IPS-18a (cell line): ENCODE data around the gene SLC38A2.
"Not testable (repeated sequence)": the region's sequence is repeated elsewhere in the genome, so short reads cannot be mapped to it uniquely, and the experiment has no call there.

ENCODE experiments used
- H3K27ac ChIP-seq: one replicate; pipeline ENCODE4 v1.5.1; 2013; ENCODE audit warnings: low read length
- H3K27me3 ChIP-seq: one replicate; pipeline ENCODE4 v1.6.1; 2013; ENCODE audit warnings: mild to moderate bottlenecking, low read length; ENCODE audit not compliant: control insufficient read depth, insufficient read depth
- H3K36me3 ChIP-seq: one replicate; pipeline ENCODE4 v1.6.1; 2013; ENCODE audit warnings: low read depth, low read length; ENCODE audit not compliant: control insufficient read depth
- H3K4me1 ChIP-seq: one replicate; pipeline ENCODE4 v1.6.1; 2013; ENCODE audit warnings: low read depth, low read length; ENCODE audit not compliant: control insufficient read depth
- H3K4me3 ChIP-seq: one replicate; pipeline ENCODE4 v1.5.1; 2013; ENCODE audit warnings: low read length
- H3K9ac ChIP-seq: one replicate; pipeline ENCODE4 v1.6.1; 2013; ENCODE audit warnings: mild to moderate bottlenecking, low read length, moderate library complexity
- H3K9me3 ChIP-seq: one replicate; pipeline ENCODE4 v1.6.1; 2013; ENCODE audit warnings: low read depth, low read length; ENCODE audit not compliant: control insufficient read depth

The SLC38A2 gene

DNA sequence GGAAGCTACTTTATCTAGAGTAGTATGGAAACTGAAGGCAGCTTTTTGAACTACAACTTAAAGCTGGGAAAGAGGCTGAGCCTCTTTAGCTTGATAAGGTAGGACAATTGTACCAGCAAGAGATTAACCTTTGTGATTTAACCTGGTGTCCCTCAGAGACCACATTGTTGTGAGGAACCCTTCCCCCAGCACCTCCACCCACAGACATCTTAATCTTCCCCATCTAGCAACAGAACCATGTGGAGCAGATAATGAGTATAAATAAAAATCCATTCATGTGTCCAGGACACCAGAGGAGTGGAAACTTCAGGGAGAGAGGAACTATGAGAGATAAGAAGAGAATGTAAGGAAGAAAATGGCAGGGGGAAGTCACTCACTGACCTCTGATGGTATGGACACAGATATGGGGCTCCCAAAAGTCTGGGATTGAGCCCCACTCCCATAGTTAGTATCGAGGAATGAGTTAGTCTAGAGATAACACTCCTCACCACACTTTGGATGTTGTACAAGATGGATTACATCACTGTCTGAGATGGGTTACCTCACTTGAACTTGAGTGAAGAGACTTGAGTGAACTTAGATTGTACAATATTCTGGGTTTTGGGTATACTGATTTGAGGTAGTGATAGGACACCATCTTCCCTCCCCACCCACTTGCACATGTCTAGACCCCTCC lies 33.9 kb upstream of the SLC38A2 start:
- Histone ChIP-seq H3K9me3 (no peaks in the 10 kb centered on the region), H3K27me3 (no peaks in the 10 kb centered on the region), H3K36me3 (no peaks in the 10 kb centered on the region), H3K4me1 (peaks cover 7% of the 10 kb centered on the region), H3K4me3 (no peak overlapping the region), H3K27ac (no peak overlapping the region), H3K9ac (no peak overlapping the region)

DNA sequence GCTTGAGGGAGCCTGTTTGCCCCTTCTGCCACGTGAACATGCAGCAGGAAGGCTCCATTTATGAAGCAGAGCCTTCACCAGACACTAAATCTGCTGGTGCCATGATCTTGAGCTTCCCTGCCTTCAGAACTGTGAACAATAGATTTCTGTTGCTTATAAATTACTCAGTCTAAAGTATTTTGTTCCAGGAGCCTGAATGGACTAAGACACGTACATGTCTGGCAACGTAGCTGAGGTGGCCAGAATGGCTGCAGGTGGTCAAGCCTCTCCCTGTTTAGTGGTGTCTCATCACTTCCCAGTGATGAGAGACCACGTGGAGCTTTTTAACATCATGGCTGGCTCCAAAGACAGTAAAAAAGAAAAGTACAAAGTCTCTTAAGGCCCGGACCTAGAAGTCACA lies 32.2 kb upstream of the SLC38A2 start:
- no peaks in the 10 kb centered on the region for H3K27me3 ChIP-seq
- H3K4me1 ChIP-seq, result peaks cover 7% of the 10 kb centered on the region
- no peak overlapping the region for H3K27ac ChIP-seq
- peaks cover 3% of the 10 kb centered on the region for H3K9me3 ChIP-seq
- H3K9ac ChIP-seq, result no peak overlapping the region
- no peak overlapping the region for H3K4me3 ChIP-seq
- no peaks in the 10 kb centered on the region for H3K36me3 ChIP-seq

DNA sequence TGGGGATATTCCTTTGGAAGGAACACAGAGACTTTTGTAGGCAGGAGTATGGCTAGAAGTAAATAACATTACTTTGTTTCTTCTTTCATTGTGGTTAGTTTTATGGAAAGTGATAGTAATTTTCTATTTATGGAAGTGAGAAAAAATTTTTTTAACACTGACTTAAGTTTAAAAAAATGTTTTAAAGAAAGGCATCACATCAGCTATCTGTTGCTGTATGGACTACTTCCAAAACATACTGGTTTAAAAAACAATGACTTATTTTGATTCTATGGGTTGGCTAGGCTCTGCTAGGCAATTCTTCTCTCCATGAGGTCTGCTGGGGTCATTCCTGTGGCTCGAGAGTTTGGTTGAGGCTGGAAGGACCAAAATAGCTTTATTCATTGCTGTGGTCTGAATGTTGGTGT lies 31.7 kb upstream of the SLC38A2 start:
- H3K27me3 ChIP-seq, result no peaks in the 10 kb centered on the region
- H3K9ac ChIP-seq, result no peak overlapping the region
- peaks cover 3% of the 10 kb centered on the region for H3K9me3 ChIP-seq
- no peaks in the 10 kb centered on the region for H3K36me3 ChIP-seq
- H3K4me3 ChIP-seq, result no peak overlapping the region
- H3K27ac ChIP-seq, result no peak overlapping the region
- H3K4me1 ChIP-seq, result peaks cover 7% of the 10 kb centered on the region

DNA sequence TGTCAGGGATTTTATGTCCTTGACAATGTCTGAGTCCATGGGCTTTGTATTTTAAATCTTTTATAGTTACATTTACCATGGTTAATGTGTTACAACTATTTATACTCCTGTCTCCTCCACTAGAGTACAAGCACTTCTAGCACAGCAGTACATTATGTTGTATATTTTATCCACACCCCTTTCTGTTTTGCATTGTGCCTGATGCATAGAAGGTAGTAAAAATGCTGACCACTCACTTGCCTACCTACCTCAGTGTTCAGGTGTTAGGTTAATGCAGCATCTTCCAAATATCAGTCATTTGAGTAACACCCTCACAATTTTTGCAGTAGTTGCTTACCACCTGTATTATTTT lies 31.1 kb upstream of the SLC38A2 start:
- Histone ChIP-seq H3K27me3 (no peaks in the 10 kb centered on the region), H3K9me3 (peaks cover 3% of the 10 kb centered on the region), H3K4me3 (no peak overlapping the region), H3K27ac (no peak overlapping the region), H3K9ac (no peak overlapping the region), H3K36me3 (no peaks in the 10 kb centered on the region), H3K4me1 (peaks cover 7% of the 10 kb centered on the region)

DNA sequence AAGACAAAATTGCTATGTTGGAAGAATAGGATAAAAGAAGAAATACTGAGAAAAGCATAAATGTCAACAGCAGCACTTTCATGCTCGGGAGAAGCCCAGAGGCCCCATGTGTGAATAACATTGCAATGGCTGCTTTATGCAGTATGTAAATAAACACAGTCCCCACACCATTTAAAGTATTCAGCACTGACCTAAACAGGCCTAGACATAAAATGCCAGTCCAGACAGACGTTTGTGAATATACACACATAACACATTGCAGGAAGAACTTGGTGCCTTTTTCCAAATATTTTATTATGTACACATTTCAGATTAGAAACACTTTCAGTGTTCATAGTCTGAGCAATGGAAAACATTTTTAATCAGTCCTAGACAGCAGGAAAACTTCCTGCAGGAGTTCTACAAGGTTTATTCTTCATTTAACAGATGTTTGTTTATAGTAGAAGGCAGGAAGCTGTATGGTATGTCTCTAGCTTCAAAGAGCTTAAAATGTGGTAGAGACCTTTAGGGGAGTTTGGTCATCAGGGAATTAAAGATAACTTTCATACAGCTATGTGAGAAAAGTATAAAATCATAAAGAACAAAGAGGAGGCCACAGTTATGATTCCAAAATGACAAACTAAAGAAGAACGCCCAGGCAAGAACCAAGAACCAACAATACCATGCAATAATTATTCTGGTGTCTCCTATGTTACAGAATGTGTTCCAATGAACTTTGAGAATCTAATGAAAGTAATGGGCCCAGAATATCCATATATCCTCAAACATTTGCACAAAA lies 30.6 kb upstream of the SLC38A2 start:
- H3K27ac ChIP-seq, result no peak overlapping the region
- H3K4me1 ChIP-seq, result peaks cover 7% of the 10 kb centered on the region
- no peak overlapping the region for H3K4me3 ChIP-seq

DNA sequence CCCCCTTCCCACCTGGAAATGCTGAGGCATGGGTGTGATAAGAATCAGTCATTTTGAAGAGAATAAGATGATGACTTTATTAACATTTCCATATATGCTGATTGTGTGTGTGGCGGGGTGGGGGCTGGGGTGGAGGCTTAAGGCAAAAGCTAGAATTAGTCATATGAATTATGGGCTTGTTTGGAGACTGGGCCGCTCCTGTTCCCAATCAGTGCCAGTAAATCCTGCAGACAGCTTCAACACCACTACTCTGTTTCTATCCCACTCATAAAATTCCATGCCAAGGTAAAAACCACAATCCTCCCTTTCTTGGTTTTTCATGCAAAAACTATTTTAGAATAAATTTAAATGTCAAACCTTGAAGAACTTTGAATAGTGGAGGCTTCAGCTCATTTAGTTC lies 29.9 kb upstream of the SLC38A2 start:
- Histone ChIP-seq H3K36me3 (no peaks in the 10 kb centered on the region), H3K9ac (no peak overlapping the region), H3K27ac (no peak overlapping the region), H3K4me1 (peaks cover 7% of the 10 kb centered on the region), H3K4me3 (no peak overlapping the region), H3K27me3 (no peaks in the 10 kb centered on the region), H3K9me3 (peaks cover 5% of the 10 kb centered on the region)

More for the DNA sequence above, 30.6 kb upstream of the SLC38A2 start:
- Histone ChIP-seq H3K9ac (no peak overlapping the region), H3K36me3 (no peaks in the 10 kb centered on the region), H3K27me3 (no peaks in the 10 kb centered on the region), H3K9me3 (peaks cover 3% of the 10 kb centered on the region)

DNA sequence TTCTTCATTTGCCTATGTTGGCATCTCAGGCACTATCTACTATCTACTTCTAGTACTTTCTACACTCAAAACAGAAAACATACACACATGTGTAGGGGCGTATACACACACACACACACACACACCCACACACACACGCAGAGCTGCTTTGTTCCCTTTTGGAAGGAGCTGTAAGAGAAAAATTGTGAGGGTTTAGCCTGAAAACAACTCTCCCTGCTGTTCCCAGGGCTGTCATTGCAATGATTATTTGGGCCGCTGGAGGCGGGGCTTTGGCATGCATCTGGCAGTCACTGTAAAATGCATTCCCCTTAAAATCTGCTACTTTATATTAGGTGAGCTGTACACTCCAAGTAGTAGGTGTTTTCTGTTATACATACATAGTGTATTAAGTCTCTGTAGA lies 29.1 kb upstream of the SLC38A2 start:
- peaks cover 7% of the 10 kb centered on the region for H3K4me1 ChIP-seq
- H3K4me3 ChIP-seq, result no peak overlapping the region
- H3K9ac ChIP-seq, result no peak overlapping the region
- peaks cover 5% of the 10 kb centered on the region for H3K9me3 ChIP-seq
- peaks cover 3% of the 10 kb centered on the region for H3K36me3 ChIP-seq
- no peaks in the 10 kb centered on the region for H3K27me3 ChIP-seq
- no peak overlapping the region for H3K27ac ChIP-seq

DNA sequence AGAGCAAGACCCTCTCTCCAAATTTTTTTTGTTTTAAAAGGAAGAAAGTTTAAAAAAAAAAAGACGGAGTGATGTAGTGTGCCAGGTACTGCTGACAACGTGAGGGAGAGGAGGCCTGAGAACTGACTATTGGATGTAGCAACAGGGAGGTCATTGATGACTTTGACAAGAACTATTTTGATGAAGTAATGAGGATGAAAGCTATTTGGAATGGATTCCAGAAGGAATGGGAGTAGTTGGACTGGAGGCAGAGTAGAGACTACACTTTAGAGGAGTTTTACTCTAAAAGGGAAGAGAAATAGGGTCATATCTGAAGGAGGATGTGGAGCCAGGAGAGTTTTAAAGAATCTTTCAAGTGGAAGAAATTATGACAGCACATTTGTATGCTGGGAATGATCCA lies 27.8 kb upstream of the SLC38A2 start:
- Histone ChIP-seq H3K9ac (no peak overlapping the region), H3K36me3 (peaks cover 3% of the 10 kb centered on the region), H3K9me3 (peaks cover 5% of the 10 kb centered on the region), H3K27ac (no peak overlapping the region), H3K4me1 (peaks cover 12% of the 10 kb centered on the region), H3K27me3 (no peaks in the 10 kb centered on the region), H3K4me3 (no peak overlapping the region)

DNA sequence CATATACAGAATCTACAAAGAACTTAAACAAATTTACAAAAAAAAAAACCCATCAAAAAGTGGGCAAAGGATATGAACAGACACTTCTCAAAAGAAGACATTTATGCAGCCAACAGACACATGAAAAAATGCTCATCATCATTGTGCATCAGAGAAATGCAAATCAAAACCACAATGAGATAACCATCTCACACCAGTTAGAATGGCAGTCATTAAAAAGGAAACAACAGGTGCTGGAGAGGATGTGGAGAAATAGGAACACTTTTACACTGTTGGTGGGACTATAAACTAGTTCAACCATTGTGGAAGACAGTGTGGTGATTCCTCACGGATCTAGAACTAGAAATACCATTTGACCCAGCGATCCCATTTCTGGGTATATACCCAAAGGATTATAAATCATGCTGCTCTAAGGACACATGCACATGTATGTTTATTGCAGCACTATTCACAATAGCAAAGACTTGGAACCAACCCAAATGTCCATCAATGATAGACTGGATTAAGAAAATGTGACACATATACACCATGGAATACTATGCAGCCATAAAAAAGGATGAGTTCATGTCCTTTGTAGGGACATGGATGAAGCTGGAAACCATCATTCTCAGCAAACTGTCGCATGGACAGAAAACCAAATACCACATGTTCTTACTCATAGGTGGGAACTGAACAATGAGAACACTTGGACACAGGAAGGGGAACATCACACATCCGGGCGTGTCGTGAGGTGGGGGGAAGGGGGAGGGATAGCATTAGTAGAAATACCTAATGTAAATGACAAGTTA lies 27.1 kb upstream of the SLC38A2 start:
- H3K4me3 ChIP-seq, result not testable (repeated sequence)

DNA sequence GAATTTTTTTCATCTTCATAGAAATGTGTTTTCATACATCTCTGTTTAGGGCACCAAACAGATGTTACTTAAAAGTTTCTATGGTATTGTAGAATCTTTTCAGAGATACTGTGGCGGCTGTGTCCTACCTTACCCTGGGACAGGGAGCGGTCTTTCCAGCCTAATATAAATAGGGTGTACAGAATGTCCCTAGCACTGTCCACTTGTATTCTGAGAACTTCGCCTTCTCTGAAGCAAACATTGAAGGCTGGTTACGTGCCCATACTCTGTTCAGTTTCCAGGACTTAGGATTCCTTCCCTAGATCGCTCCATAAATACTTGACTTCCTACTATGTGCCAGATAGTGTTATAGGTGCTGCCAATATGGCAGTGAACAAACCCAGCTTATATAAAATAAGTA lies 24.3 kb upstream of the SLC38A2 start:
- H3K27ac ChIP-seq, result no peak overlapping the region
- peaks cover 3% of the 10 kb centered on the region for H3K36me3 ChIP-seq
- peaks cover 25% of the 10 kb centered on the region for H3K4me1 ChIP-seq
- H3K9ac ChIP-seq, result no peak overlapping the region
- no peak overlapping the region for H3K4me3 ChIP-seq
- no peaks in the 10 kb centered on the region for H3K27me3 ChIP-seq
- H3K9me3 ChIP-seq, result peaks cover 5% of the 10 kb centered on the region

More for the DNA sequence above, 27.1 kb upstream of the SLC38A2 start:
- not testable (repeated sequence) for H3K27ac ChIP-seq, H3K9ac ChIP-seq, H3K9me3 ChIP-seq, H3K36me3 ChIP-seq, H3K27me3 ChIP-seq
- peaks cover 19% of the 10 kb centered on the region for H3K4me1 ChIP-seq

DNA sequence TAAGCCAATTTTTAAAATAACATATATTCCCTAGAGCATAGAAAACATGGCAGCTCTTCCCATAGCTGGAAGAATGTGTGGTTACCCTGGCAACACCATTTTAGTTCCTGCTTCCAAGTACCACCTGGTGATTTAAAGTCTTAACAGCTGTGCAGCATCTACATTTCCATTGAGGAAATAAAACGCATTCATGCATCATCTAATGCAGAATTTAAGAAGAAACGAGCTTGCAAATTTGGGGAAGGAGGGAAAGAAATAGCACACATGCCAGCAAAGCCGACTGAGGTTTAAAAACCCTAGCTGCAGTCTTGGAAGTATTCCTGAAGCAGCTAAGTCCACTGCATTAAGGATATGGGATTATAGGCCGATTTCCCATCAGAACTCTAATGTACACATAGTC lies 22.8 kb upstream of the SLC38A2 start:
- H3K27ac ChIP-seq, result no peak overlapping the region
- H3K9me3 ChIP-seq, result peaks cover 3% of the 10 kb centered on the region
- peaks cover 3% of the 10 kb centered on the region for H3K36me3 ChIP-seq
- peak overlapping the region; percentile 5 for H3K4me3 ChIP-seq
- H3K9ac ChIP-seq, result no peak overlapping the region
- H3K4me1 ChIP-seq, result peaks cover 40% of the 10 kb centered on the region
- no peaks in the 10 kb centered on the region for H3K27me3 ChIP-seq
